MM.1S (cell line): Measurements from ENCODE around the gene BCR.

Source experiments
- CTCF ChIP-seq: fragments of 300-600 bp; sonication (generic); IDR thresholded peaks from 2 replicates; pipeline ENCODE4 v1.5.1; 2016; ENCODE audit warnings: antibody characterized with exemption, low read length, mixed read lengths
- EZH2 ChIP-seq: fragments of 300-600 bp; sonication (generic); optimal IDR thresholded peaks from 2 replicates; pipeline ENCODE3; 2017; ENCODE audit warnings: low read depth, mild to moderate bottlenecking, antibody characterized with exemption, low read length, mixed read lengths

DNA sequence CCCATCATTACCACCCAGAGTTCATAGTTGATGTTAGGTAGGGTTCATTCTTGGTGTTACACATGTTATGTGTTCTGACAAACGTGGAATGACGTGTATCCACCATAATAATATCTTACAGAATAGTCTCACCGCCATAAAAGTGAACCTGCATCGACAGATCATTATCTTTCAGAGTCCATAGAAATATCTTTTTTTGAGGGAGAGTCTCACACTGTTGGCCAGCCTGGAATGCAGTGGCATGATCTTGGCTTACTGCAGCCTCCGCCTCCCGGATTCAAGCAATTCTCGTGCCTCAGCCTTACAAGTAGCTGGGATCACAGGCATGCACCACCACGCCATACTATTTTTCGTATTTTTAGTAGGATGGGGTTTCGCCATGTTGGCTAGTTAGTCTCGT lies 113.9 kb downstream of the BCR start:
- TF ChIP-seq CTCF (no peak), EZH2 (no peak)
